Measurements from ENCODE around the gene CSTPP1.

The CSTPP1 gene

DNA sequence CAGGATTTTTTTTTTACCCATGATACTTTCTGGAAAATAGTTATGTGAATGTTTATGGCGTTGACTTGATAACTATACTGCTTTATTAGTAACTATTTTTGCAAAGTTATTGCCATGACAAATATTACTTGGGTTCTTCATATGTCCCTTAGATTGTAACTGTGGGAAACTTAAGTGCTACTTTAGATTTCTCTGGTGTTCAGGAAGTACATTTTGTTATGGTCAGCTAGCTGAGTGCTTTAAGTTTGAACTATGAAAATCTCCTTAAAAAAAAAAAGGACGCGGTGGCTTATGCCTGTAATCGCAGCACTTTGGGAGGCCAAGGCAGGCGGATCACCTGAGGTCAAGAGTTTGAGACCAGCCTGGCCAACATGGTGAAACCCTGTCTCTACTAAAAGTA is 42.8 kb downstream of the CSTPP1 start (continued):
- TF ChIP-seq ESRRG (CRISPR knock-in tag; IDR thresholded peaks at IDR 0.05), result no peak
- TF ChIP-seq PPARA (CRISPR knock-in tag; IDR thresholded peaks at IDR 0.05; ENCODE audit: borderline replicate concordance), result no peak
- no peak for TF ChIP-seq RARB (CRISPR knock-in tag; IDR thresholded peaks at IDR 0.05)

DNA sequence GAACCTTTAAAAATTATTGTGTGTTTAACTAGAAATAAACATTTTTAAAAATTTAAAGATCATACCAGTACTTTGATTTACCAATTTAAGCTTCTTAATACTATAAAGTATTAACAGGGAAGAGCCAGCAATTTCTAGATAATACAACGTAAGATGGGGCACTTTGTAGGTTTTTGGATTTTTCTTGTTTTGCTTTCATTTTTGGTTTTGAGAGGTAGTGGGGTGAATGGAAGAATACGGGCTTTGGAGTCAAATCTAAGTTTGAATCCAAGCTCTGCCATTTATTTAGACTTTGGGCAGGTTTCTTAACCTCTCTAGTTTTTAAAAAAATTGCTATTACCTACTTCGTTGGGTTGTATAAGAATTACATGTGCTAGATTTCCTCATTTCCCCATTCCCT is 44.9 kb downstream of the CSTPP1 start:
- ATAC-seq, result no peak
- TF ChIP-seq ESRRG (CRISPR knock-in tag; IDR thresholded peaks at IDR 0.05), result no peak
- TF ChIP-seq OSR1 (CRISPR knock-in tag; IDR thresholded peaks at IDR 0.05), result no peak
- TF ChIP-seq TCF4 (CRISPR knock-in tag; IDR thresholded peaks at IDR 0.05; ENCODE audit: borderline replicate concordance), result no peak
- TF ChIP-seq PPARA (CRISPR knock-in tag; IDR thresholded peaks at IDR 0.05; ENCODE audit: borderline replicate concordance), result no peak

DNA sequence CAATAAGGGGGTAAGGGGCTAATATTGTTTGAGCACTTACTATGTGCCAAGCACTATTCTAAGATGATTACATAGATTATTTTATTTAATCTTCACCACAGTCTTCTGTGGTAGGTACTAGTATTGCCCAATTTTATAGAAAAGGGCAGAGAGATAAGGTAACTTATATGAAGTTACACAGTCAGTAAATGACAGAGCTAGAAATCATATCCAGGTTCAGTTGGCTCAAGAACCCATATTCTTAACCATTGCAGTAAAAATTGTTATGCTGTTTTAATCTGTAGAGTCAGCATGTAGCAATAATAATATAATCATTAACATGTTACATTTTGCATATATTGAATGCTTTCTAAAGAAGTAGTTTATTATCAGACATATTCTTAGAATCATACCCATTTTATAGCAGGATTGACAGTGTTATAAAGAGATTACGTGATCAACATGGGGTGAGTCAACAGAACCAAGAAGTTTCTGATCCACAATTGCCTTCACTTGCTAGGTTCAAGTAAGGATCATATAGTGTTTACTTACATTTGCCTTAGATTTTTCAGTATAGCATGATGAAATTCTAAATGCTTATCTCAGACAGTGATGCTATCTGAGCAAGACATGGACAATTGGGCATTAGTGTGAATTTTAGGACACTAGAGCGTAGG is 46.4 kb downstream of the CSTPP1 start:
- TF ChIP-seq ISL1 (CRISPR knock-in tag; IDR thresholded peaks at IDR 0.05), result no peak
- TF ChIP-seq ZFP3 (CRISPR knock-in tag; IDR thresholded peaks at IDR 0.05), result no peak
- no peak for TF ChIP-seq BACH2 (CRISPR knock-in tag; IDR thresholded peaks at IDR 0.05; ENCODE audit: borderline replicate concordance)
- no peak for TF ChIP-seq ESRRG (CRISPR knock-in tag; IDR thresholded peaks at IDR 0.05)
- TF ChIP-seq ZC3H10 (CRISPR knock-in tag; IDR thresholded peaks at IDR 0.05), result no peak
- no peak for TF ChIP-seq GLIS3 (CRISPR knock-in tag; IDR thresholded peaks at IDR 0.05)
- TF ChIP-seq, protein P1, sequence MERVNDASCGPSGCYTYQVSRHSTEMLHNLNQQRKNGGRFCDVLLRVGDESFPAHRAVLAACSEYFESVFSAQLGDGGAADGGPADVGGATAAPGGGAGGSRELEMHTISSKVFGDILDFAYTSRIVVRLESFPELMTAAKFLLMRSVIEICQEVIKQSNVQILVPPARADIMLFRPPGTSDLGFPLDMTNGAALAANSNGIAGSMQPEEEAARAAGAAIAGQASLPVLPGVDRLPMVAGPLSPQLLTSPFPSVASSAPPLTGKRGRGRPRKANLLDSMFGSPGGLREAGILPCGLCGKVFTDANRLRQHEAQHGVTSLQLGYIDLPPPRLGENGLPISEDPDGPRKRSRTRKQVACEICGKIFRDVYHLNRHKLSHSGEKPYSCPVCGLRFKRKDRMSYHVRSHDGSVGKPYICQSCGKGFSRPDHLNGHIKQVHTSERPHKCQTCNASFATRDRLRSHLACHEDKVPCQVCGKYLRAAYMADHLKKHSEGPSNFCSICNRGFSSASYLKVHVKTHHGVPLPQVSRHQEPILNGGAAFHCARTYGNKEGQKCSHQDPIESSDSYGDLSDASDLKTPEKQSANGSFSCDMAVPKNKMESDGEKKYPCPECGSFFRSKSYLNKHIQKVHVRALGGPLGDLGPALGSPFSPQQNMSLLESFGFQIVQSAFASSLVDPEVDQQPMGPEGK (CRISPR knock-in tag; IDR thresholded peaks at IDR 0.05; ENCODE audit: borderline replicate concordance), result no peak
- no peak for TF ChIP-seq ARNTL (CRISPR knock-in tag; IDR thresholded peaks at IDR 0.05; ENCODE audit: borderline replicate concordance, low read depth)
- no peak for TF ChIP-seq CSDC2 (CRISPR knock-in tag; IDR thresholded peaks at IDR 0.05)
- TF ChIP-seq, protein P2, sequence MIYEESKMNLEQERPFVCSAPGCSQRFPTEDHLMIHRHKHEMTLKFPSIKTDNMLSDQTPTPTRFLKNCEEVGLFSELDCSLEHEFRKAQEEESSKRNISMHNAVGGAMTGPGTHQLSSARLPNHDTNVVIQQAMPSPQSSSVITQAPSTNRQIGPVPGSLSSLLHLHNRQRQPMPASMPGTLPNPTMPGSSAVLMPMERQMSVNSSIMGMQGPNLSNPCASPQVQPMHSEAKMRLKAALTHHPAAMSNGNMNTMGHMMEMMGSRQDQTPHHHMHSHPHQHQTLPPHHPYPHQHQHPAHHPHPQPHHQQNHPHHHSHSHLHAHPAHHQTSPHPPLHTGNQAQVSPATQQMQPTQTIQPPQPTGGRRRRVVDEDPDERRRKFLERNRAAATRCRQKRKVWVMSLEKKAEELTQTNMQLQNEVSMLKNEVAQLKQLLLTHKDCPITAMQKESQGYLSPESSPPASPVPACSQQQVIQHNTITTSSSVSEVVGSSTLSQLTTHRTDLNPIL (CRISPR knock-in tag; IDR thresholded peaks at IDR 0.05; ENCODE audit: low read depth), result no peak
- TF ChIP-seq TCF4 (CRISPR knock-in tag; IDR thresholded peaks at IDR 0.05; ENCODE audit: borderline replicate concordance), result no peak
- no peak for TF ChIP-seq ZNF8 (CRISPR knock-in tag; IDR thresholded peaks at IDR 0.05)
- TF ChIP-seq, protein P3, sequence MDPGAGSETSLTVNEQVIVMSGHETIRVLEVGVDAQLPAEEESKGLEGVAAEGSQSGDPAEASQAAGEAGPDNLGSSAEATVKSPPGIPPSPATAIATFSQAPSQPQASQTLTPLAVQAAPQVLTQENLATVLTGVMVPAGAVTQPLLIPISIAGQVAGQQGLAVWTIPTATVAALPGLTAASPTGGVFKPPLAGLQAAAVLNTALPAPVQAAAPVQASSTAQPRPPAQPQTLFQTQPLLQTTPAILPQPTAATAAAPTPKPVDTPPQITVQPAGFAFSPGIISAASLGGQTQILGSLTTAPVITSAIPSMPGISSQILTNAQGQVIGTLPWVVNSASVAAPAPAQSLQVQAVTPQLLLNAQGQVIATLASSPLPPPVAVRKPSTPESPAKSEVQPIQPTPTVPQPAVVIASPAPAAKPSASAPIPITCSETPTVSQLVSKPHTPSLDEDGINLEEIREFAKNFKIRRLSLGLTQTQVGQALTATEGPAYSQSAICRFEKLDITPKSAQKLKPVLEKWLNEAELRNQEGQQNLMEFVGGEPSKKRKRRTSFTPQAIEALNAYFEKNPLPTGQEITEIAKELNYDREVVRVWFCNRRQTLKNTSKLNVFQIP (CRISPR knock-in tag; IDR thresholded peaks at IDR 0.05; ENCODE audit: borderline replicate concordance, low read depth), result no peak
- TF ChIP-seq, protein P4, sequence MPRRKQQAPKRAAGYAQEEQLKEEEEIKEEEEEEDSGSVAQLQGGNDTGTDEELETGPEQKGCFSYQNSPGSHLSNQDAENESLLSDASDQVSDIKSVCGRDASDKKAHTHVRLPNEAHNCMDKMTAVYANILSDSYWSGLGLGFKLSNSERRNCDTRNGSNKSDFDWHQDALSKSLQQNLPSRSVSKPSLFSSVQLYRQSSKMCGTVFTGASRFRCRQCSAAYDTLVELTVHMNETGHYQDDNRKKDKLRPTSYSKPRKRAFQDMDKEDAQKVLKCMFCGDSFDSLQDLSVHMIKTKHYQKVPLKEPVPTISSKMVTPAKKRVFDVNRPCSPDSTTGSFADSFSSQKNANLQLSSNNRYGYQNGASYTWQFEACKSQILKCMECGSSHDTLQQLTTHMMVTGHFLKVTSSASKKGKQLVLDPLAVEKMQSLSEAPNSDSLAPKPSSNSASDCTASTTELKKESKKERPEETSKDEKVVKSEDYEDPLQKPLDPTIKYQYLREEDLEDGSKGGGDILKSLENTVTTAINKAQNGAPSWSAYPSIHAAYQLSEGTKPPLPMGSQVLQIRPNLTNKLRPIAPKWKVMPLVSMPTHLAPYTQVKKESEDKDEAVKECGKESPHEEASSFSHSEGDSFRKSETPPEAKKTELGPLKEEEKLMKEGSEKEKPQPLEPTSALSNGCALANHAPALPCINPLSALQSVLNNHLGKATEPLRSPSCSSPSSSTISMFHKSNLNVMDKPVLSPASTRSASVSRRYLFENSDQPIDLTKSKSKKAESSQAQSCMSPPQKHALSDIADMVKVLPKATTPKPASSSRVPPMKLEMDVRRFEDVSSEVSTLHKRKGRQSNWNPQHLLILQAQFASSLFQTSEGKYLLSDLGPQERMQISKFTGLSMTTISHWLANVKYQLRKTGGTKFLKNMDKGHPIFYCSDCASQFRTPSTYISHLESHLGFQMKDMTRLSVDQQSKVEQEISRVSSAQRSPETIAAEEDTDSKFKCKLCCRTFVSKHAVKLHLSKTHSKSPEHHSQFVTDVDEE (CRISPR knock-in tag; IDR thresholded peaks at IDR 0.05), result no peak
- no peak for ATAC-seq

DNA sequence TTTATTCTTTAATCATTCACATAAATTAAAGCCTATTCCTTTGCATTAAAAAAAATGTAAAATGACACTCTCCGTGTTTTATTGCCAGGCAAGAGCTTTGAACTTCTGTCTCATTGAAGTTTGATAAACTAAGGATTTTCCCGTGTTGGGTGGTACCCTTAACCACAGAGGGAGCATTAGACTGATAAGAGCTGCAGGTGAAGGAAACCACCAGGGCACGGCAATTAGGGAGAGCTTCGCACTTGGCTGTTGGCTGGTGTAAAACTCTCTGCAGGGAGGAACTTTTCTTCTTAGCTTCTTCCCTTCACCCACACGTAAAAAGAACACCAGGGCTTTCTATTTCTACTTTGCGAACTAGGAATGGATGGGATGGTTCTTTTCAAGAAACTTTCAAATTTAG is 47.0 kb downstream of the CSTPP1 start:
- ATAC-seq, result no peak
- TF ChIP-seq ZNF565 (CRISPR knock-in tag; conservative IDR thresholded peaks at IDR 0.05; ENCODE audit: low read depth) (no peak), ESRRG (CRISPR knock-in tag; IDR thresholded peaks at IDR 0.05) (no peak), ISL1 (CRISPR knock-in tag; IDR thresholded peaks at IDR 0.05) (no peak), ZNF70 (CRISPR knock-in tag; IDR thresholded peaks at IDR 0.05) (no peak), ZC3H10 (CRISPR knock-in tag; IDR thresholded peaks at IDR 0.05) (no peak), PPARA (CRISPR knock-in tag; IDR thresholded peaks at IDR 0.05; ENCODE audit: borderline replicate concordance) (no peak), ZFP3 (CRISPR knock-in tag; IDR thresholded peaks at IDR 0.05) (no peak), GLIS3 (CRISPR knock-in tag; IDR thresholded peaks at IDR 0.05) (no peak)
- TF ChIP-seq, protein P2 (CRISPR knock-in tag; IDR thresholded peaks at IDR 0.05; ENCODE audit: low read depth), result no peak
- TF ChIP-seq, protein P4 (CRISPR knock-in tag; IDR thresholded peaks at IDR 0.05), result no peak
- TF ChIP-seq, protein P5, sequence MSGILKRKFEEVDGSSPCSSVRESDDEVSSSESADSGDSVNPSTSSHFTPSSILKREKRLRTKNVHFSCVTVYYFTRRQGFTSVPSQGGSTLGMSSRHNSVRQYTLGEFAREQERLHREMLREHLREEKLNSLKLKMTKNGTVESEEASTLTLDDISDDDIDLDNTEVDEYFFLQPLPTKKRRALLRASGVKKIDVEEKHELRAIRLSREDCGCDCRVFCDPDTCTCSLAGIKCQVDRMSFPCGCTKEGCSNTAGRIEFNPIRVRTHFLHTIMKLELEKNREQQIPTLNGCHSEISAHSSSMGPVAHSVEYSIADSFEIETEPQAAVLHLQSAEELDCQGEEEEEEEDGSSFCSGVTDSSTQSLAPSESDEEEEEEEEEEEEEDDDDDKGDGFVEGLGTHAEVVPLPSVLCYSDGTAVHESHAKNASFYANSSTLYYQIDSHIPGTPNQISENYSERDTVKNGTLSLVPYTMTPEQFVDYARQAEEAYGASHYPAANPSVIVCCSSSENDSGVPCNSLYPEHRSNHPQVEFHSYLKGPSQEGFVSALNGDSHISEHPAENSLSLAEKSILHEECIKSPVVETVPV (CRISPR knock-in tag; IDR thresholded peaks at IDR 0.05), result no peak
